NCI-H2196 (cell line): ENCODE results near the gene HIPK1.

Experiments
- DNase-seq: peaks from one replicate; lab custom pipeline; 2025; ENCODE audit not compliant: unreplicated experiment; lab: John Stamatoyannopoulos, UW

HIPK1 gene

GRCh38 chr1:113913312-113913668 lies 15.8 kb upstream of the HIPK1 start:
- DNase-seq = no peak

GRCh38 chr1:113913887-113914664 lies 15.0 kb upstream of the HIPK1 start:
- no peak for DNase-seq

GRCh38 chr1:113916974-113917373 lies 12.2 kb upstream of the HIPK1 start:
- DNase-seq = no peak

- no peak for DNase-seq
Measured at GRCh38 chr1:113917400-113918082, 11.6 kb upstream of the HIPK1 start.

GRCh38 chr1:113918243-113918642 lies 10.9 kb upstream of the HIPK1 start:
- DNase-seq = no peak

- DNase-seq = no peak
Measured at GRCh38 chr1:113922957-113923356, 6.2 kb upstream of the HIPK1 start.

GRCh38 chr1:113924473-113924872 lies 4.7 kb upstream of the HIPK1 start:
- no peak for DNase-seq

- no peak for DNase-seq
Measured at GRCh38 chr1:113928187-113928930, 765 bp upstream of the HIPK1 start.

- peak; percentile 41 for DNase-seq
Measured at GRCh38 chr1:113929750-113930498, 800 bp downstream of the HIPK1 start.

GRCh38 chr1:113930499-113931161 lies 1.5 kb downstream of the HIPK1 start:
- DNase-seq = no peak

GRCh38 chr1:113931451-113931851 lies 2.3 kb downstream of the HIPK1 start:
- DNase-seq = no peak

GRCh38 chr1:113934006-113934405 lies 4.9 kb downstream of the HIPK1 start:
- DNase-seq = no peak

- DNase-seq = no peak
Measured at GRCh38 chr1:113934511-113935055, 5.5 kb downstream of the HIPK1 start.

- DNase-seq = no peak
Measured at GRCh38 chr1:113935176-113935575, 6.1 kb downstream of the HIPK1 start.

- no peak for DNase-seq
Measured at GRCh38 chr1:113935970-113936369, 6.8 kb downstream of the HIPK1 start.

- no peak for DNase-seq
Measured at GRCh38 chr1:113937146-113937545, 8.0 kb downstream of the HIPK1 start.

- DNase-seq = no peak
Measured at GRCh38 chr1:113938192-113938591, 9.1 kb downstream of the HIPK1 start.

- no peak for DNase-seq
Measured at GRCh38 chr1:113940365-113941244, 11.5 kb downstream of the HIPK1 start.

GRCh38 chr1:113941245-113941559 lies 12.1 kb downstream of the HIPK1 start:
- DNase-seq = no peak

GRCh38 chr1:113942527-113942926 lies 13.4 kb downstream of the HIPK1 start:
- DNase-seq = no peak
